H9 (cell line): ENCODE data around the gene NCOA4. TPM values are rescaled to one million over a fixed set of nuclear protein-coding genes. Genes with fewer than 3 reads are reported as not detected.

Experiments
- DNase-seq: peaks from one replicate; pipeline ENCODE4 v3.0.0-alpha.2; 2017
- H2AFZ ChIP-seq: one replicate; pipeline ENCODE4 v1.6.1; 2013; ENCODE audit warnings: mild to moderate bottlenecking, low read length, control low read depth, moderate library complexity
- H2AK5ac ChIP-seq: 2 replicates; pipeline ENCODE4 v1.6.1; 2013; ENCODE audit warnings: low read length, control low read depth, mixed read lengths; ENCODE audit not compliant: insufficient read length
- H2BK120ac ChIP-seq: one replicate; pipeline ENCODE4 v1.6.1; 2013; ENCODE audit warnings: low read depth, mild to moderate bottlenecking, low read length, control low read depth, inconsistent platforms; ENCODE audit not compliant: poor library complexity, severe bottlenecking
- H2BK12ac ChIP-seq: 2 replicates; pipeline ENCODE4 v1.6.1; 2013; ENCODE audit warnings: low read length, control low read depth, mixed read lengths, low read depth; ENCODE audit not compliant: insufficient read length
- H2BK15ac ChIP-seq: 2 replicates; pipeline ENCODE4 v1.6.1; 2013; ENCODE audit warnings: low read depth, low read length, control low read depth
- H2BK20ac ChIP-seq: one replicate; pipeline ENCODE4 v1.6.1; 2013; ENCODE audit warnings: low read depth, mild to moderate bottlenecking, low read length, control low read depth, inconsistent platforms; ENCODE audit not compliant: poor library complexity, severe bottlenecking
- H2BK5ac ChIP-seq: 2 replicates; pipeline ENCODE4 v1.6.1; 2013; ENCODE audit warnings: low read length, control low read depth, mixed read lengths; ENCODE audit not compliant: insufficient read length
- H3K14ac ChIP-seq: 2 replicates; pipeline ENCODE4 v1.6.1; 2013; ENCODE audit warnings: low read length, control low read depth; ENCODE audit not compliant: insufficient read depth
- H3K18ac ChIP-seq: 2 replicates; pipeline ENCODE4 v1.6.1; 2013; ENCODE audit warnings: low read depth, mild to moderate bottlenecking, mixed read lengths, low read length, control low read depth; ENCODE audit not compliant: insufficient read length
- H3K23ac ChIP-seq: 2 replicates; pipeline ENCODE4 v1.6.1; 2013; ENCODE audit warnings: low read length, control low read depth, mixed read lengths, low read depth; ENCODE audit not compliant: insufficient read length
- H3K23me2 ChIP-seq: 2 replicates; pipeline ENCODE4 v1.6.1; 2013; ENCODE audit warnings: low read depth, mild to moderate bottlenecking, mixed read lengths, low read length, control low read depth; ENCODE audit not compliant: insufficient read length, poor library complexity, severe bottlenecking
- H3K27ac ChIP-seq: 2 replicates; pipeline ENCODE4 v1.5.1; 2013; ENCODE audit warnings: low read length, control low read depth, mixed read lengths, low read depth; ENCODE audit not compliant: insufficient read length
- H3K27me3 ChIP-seq: 2 replicates; pipeline ENCODE4 v1.6.1; 2013; ENCODE audit warnings: low read length, control low read depth, inconsistent platforms; ENCODE audit not compliant: insufficient read depth
- H3K4ac ChIP-seq: 2 replicates; pipeline ENCODE4 v1.6.1; 2013; ENCODE audit warnings: low read depth, mild to moderate bottlenecking, control low read depth, inconsistent platforms, low read length, moderate library complexity
- H3K4me1 ChIP-seq: 2 replicates; pipeline ENCODE4 v1.6.1; 2013; ENCODE audit warnings: low read length, control low read depth, inconsistent platforms; ENCODE audit not compliant: insufficient read depth
- H3K4me2 ChIP-seq: 2 replicates; pipeline ENCODE4 v1.6.1; 2013; ENCODE audit warnings: low read length, control low read depth, mixed read lengths; ENCODE audit not compliant: insufficient read length, insufficient read depth
- H3K56ac ChIP-seq: 2 replicates; pipeline ENCODE4 v1.6.1; 2013; ENCODE audit warnings: low read depth, mild to moderate bottlenecking, mixed read lengths, low read length, control low read depth; ENCODE audit not compliant: insufficient read length
- H3K79me1 ChIP-seq: 2 replicates; pipeline ENCODE4 v1.6.1; 2013; ENCODE audit warnings: low read depth, mild to moderate bottlenecking, moderate library complexity, low read length, control low read depth, inconsistent platforms; ENCODE audit not compliant: insufficient read depth, poor library complexity, severe bottlenecking
- H3K79me2 ChIP-seq: 2 replicates; pipeline ENCODE4 v1.6.1; 2013; ENCODE audit warnings: low read length, control low read depth, inconsistent platforms; ENCODE audit not compliant: insufficient read depth
- H3K9ac ChIP-seq: 2 replicates; pipeline ENCODE4 v1.6.1; 2013; ENCODE audit warnings: low read length, control low read depth, mixed read lengths; ENCODE audit not compliant: insufficient read length; ENCODE audit errors: extremely low read depth
- H3K9me3 ChIP-seq: one replicate; pipeline ENCODE4 v1.6.1; 2013; ENCODE audit warnings: low read depth, low read length, inconsistent platforms; ENCODE audit not compliant: control insufficient read depth
- H3T11ph ChIP-seq: one replicate; pipeline ENCODE4 v1.6.1; 2013; ENCODE audit warnings: mild to moderate bottlenecking, low read length, control low read depth, inconsistent platforms
- H4K20me1 ChIP-seq: one replicate; pipeline ENCODE4 v1.6.1; 2013; ENCODE audit not compliant: control insufficient read depth, insufficient read length, insufficient read depth
- H4K5ac ChIP-seq: 2 replicates; pipeline ENCODE4 v1.6.1; 2013; ENCODE audit warnings: low read depth, mild to moderate bottlenecking, mixed read lengths, low read length, control low read depth; ENCODE audit not compliant: insufficient read length
- H4K8ac ChIP-seq: replicated peaks from 2 replicates; pipeline ENCODE4 v1.6.1; 2013; ENCODE audit warnings: low read length, control low read depth, mixed read lengths, low read depth; ENCODE audit not compliant: insufficient read length
- H4K91ac ChIP-seq: 2 replicates; pipeline ENCODE4 v1.6.1; 2013; ENCODE audit warnings: low read depth, mild to moderate bottlenecking, moderate library complexity, mixed read lengths, low read length, control low read depth; ENCODE audit not compliant: insufficient read length
- H3K27ac Mint-ChIP-seq, 3 experiments: 2 replicates in 2 of 3; 3 replicates in 1 of 3; pipeline ENCODE4 v1.8.0; 2020 to 2021; ENCODE audit warnings: mixed read lengths in 3 of 3, mild to moderate bottlenecking in 1 of 3, moderate library complexity in 1 of 3
- H3K27me3 Mint-ChIP-seq: 2 replicates; pipeline ENCODE4 v1.8.0; 2021; ENCODE audit warnings: low read depth, mild to moderate bottlenecking, moderate library complexity, mixed read lengths
- H3K36me3 Mint-ChIP-seq, 3 experiments: 2 replicates in 2 of 3; 3 replicates in 1 of 3; pipeline ENCODE4 v1.8.0; 2020 to 2021; ENCODE audit warnings: low read depth in 3 of 3, mixed read lengths in 3 of 3; ENCODE audit not compliant: insufficient read depth in 1 of 3
- H3K4me1 Mint-ChIP-seq, 2 experiments: 2 replicates each; pipeline ENCODE4 v1.8.0; 2020; ENCODE audit warnings: mixed read lengths in 2 of 2
- H3K4me3 Mint-ChIP-seq, 2 experiments: 2 replicates in 1 of 2; 3 replicates in 1 of 2; pipeline ENCODE4 v1.8.0; 2020 to 2021; ENCODE audit warnings: mild to moderate bottlenecking in 2 of 2, mixed read lengths in 2 of 2, moderate library complexity in 1 of 2
- H3K9me3 Mint-ChIP-seq, 2 experiments: 2 replicates in 1 of 2; 3 replicates in 1 of 2; pipeline ENCODE4 v1.8.0; 2020; ENCODE audit warnings: mild to moderate bottlenecking in 2 of 2, mixed read lengths in 2 of 2, moderate library complexity in 1 of 2
- WGBS: extraction: QIAGEN DNeasy Blood & Tissue Kit; methylation state at CpG from one replicate; pipeline ENCODE4 v1.1.7; 2013; ENCODE audit warnings: missing lambda C conversion rate, low lambda C conversion rate, mixed read lengths; ENCODE audit not compliant: insufficient read length; ENCODE audit errors: extremely low coverage; 5-methylcytosine and 5-hydroxymethylcytosine counted together
- total RNA-seq: library from RNA; stranded (reverse); gene quantifications from 2 replicates; pipeline ENCODE4 v1.2.1, GENCODE V29; 2021
- TF ChIP-seq, protein P1 (sequence below): fragments of 200-600 bp; sonication (generic); conservative IDR thresholded peaks from 3 replicates; pipeline ENCODE4 v1.8.0; 2021; ENCODE audit warnings: antibody characterized with exemption, mild to moderate bottlenecking

Gene NCOA4
- total RNA-seq, 1 experiment from 2014 or later, result 83.3 TPM

DNA sequence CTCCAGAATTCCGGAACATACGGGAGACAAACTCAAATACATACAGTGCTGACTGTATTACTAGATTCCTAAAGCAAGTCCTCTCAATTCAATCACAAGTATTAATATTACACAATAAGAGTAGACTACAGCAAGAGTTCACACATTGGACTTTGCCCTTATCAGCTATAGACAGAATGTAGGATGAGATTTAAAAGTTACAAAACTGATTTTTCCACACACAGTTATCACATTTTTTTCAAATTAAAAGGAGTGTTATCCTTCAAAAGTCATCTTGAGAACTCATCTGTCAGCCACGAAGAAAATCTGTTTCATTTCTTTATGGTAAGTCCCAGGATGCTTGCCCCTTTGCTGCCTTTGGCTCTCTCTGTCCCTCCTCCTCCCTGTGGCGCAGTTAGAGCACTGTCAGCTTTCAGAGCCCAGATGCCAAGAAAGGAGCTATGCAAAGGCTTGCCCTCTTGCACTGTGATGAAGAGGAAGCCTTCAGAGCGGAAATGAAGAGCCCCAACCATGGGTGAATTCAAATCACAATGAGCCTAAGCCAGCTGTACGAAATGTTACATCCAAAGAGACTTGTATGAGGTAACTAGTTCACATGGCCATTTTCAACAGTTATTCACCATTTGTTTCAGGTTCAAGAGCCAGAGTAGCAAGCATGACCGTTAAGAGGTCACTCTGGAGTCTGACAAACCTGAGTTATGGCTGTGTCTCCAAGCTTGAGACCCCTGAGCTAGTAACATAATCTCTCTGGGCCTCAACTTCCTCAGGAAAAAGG is 10.7 kb downstream of the NCOA4 start:
- DNase-seq, result no peak
- H3K4me1 Mint-ChIP-seq, result peaks cover 20 to 30% of the 10 kb centered on the region in 2 experiments

More for the DNA sequence above, 10.7 kb downstream of the NCOA4 start:
- Histone ChIP-seq H3K79me1 (peaks cover 3% of the 10 kb centered on the region), H3K27me3 (no peaks in the 10 kb centered on the region), H3K4me2 (no peak overlapping the region), H3K27ac (no peak overlapping the region), H4K8ac (no peak overlapping the region), H2BK120ac (no peak overlapping the region), H3K4me1 (no peaks in the 10 kb centered on the region; the same call in 1 of the 2 replicates), H3K9ac (no peak overlapping the region), H3K4ac (no peak overlapping the region), H2BK5ac (no peak overlapping the region), H3K23me2 (no peaks in the 10 kb centered on the region), H3K18ac (no peak overlapping the region), H2BK12ac (no peak overlapping the region), H3K9me3 (no peaks in the 10 kb centered on the region), H3K79me2 (peaks cover 6% of the 10 kb centered on the region; the same call in 1 of the 2 replicates), H3K14ac (no peak overlapping the region), H4K5ac (no peak overlapping the region), H2AFZ (no peak overlapping the region), H3T11ph (no peak overlapping the region), H2AK5ac (no peak overlapping the region), H3K56ac (no peak overlapping the region), H4K20me1 (no peaks in the 10 kb centered on the region), H2BK20ac (no peak overlapping the region), H3K23ac (no peak overlapping the region), H2BK15ac (no peak overlapping the region), H4K91ac (no peak overlapping the region)
- WGBS, result no CpG with 5 or more reads among the region's 7 CpGs
- Mint-ChIP-seq H3K9me3 (no peaks in the 10 kb centered on the region), H3K27me3 (no peaks in the 10 kb centered on the region), H3K27ac (peak overlapping the region in 2 of 3 experiments; percentile 39 to 75; a peak in 2 of 7 replicates), H3K36me3 (peaks cover 1 to 10% (median 3%) of the 10 kb centered on the region in 3 experiments; a peak in 6 of 7 replicates), H3K4me3 (no peak overlapping the region)
- TF ChIP-seq, protein P1, sequence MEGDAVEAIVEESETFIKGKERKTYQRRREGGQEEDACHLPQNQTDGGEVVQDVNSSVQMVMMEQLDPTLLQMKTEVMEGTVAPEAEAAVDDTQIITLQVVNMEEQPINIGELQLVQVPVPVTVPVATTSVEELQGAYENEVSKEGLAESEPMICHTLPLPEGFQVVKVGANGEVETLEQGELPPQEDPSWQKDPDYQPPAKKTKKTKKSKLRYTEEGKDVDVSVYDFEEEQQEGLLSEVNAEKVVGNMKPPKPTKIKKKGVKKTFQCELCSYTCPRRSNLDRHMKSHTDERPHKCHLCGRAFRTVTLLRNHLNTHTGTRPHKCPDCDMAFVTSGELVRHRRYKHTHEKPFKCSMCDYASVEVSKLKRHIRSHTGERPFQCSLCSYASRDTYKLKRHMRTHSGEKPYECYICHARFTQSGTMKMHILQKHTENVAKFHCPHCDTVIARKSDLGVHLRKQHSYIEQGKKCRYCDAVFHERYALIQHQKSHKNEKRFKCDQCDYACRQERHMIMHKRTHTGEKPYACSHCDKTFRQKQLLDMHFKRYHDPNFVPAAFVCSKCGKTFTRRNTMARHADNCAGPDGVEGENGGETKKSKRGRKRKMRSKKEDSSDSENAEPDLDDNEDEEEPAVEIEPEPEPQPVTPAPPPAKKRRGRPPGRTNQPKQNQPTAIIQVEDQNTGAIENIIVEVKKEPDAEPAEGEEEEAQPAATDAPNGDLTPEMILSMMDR, result no peak
